IPS-15b (cell line): ENCODE data around the gene ZNF544.

Source experiments
- H3K27me3 ChIP-seq: one replicate; pipeline ENCODE4 v1.6.1; 2013; ENCODE audit warnings: low read length; ENCODE audit not compliant: control insufficient read depth, insufficient read depth
- H3K36me3 ChIP-seq: one replicate; pipeline ENCODE4 v1.6.1; 2013; ENCODE audit warnings: low read length; ENCODE audit not compliant: control insufficient read depth, insufficient read depth
- H3K4me1 ChIP-seq: one replicate; pipeline ENCODE4 v1.6.1; 2013; ENCODE audit warnings: mild to moderate bottlenecking, low read length; ENCODE audit not compliant: control insufficient read depth, insufficient read depth
- H3K4me3 ChIP-seq: one replicate; pipeline ENCODE4 v1.5.1; 2013; ENCODE audit warnings: low read depth, low read length
- H3K9ac ChIP-seq: one replicate; pipeline ENCODE4 v1.6.1; 2013; ENCODE audit warnings: low read depth, mild to moderate bottlenecking, low read length
- H3K9me3 ChIP-seq: one replicate; pipeline ENCODE4 v1.6.1; 2013; ENCODE audit warnings: mild to moderate bottlenecking, low read length; ENCODE audit not compliant: control insufficient read depth, insufficient read depth

The ZNF544 gene

DNA sequence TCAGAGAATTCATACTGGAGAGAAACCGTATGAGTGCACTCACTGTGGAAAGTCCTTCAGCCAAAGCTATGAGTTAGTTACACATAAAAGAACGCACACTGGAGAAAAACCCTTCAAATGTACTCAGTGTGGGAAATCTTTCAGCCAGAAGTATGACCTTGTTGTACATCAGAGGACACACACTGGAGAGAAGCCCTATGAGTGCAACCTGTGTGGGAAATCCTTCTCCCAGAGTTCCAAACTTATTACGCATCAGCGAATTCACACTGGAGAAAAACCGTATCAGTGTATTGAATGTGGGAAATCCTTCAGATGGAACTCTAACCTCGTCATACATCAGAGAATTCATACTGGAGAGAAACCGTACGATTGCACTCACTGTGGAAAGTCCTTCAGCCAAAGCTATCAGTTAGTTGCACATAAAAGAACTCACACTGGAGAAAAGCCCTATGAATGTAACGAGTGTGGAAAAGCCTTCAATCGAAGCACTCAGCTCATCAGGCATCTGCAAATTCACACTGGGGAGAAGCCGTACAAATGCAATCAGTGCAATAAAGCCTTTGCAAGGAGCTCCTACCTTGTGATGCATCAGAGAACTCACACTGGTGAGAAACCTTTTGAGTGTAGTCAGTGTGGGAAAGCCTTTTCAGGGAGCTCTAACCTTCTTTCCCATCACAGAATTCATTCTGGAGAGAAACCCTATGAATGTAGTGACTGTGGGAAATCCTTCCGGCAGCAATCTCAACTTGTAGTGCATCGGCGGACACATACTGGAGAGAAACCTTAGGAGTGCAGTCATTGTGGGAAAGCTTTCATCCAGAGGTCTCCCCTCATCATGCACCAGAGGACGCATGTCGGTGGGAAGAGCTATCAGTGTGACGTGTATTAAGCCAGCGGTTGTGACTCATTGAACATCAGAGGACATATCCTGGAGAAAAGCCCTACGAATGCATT is 33.5 kb downstream of the ZNF544 start:
- peaks cover 80% of the 10 kb centered on the region for H3K9me3 ChIP-seq
- H3K4me1 ChIP-seq: no peaks in the 10 kb centered on the region
- H3K36me3 ChIP-seq: peaks cover 63% of the 10 kb centered on the region
- peak overlapping the region; percentile 10 for H3K4me3 ChIP-seq
- H3K27me3 ChIP-seq: no peaks in the 10 kb centered on the region
- no peak overlapping the region for H3K9ac ChIP-seq

DNA sequence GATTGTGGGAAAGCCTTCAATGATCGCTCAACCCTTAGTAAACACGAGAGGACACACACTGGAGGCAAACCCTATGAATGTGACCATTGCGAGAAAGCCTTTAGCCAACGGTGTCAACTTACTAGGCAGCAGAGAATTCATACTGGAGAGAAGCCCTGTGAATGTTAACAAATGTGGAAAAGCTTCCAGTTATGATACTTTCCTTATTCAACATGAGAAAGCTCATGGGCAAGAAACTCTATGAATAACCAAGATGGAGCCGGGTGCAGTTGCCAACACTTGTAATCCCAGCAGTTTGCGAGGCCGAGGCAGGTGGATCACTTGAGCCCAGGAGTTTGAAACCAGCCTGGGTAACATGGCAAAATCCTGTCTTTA is 34.2 kb downstream of the ZNF544 start:
- peaks cover 56% of the 10 kb centered on the region for H3K36me3 ChIP-seq
- H3K4me1 ChIP-seq: no peaks in the 10 kb centered on the region
- H3K9ac ChIP-seq: no peak overlapping the region
- peaks cover 75% of the 10 kb centered on the region for H3K9me3 ChIP-seq
- no peaks in the 10 kb centered on the region for H3K27me3 ChIP-seq
- H3K4me3 ChIP-seq: peak overlapping the region; percentile 20

DNA sequence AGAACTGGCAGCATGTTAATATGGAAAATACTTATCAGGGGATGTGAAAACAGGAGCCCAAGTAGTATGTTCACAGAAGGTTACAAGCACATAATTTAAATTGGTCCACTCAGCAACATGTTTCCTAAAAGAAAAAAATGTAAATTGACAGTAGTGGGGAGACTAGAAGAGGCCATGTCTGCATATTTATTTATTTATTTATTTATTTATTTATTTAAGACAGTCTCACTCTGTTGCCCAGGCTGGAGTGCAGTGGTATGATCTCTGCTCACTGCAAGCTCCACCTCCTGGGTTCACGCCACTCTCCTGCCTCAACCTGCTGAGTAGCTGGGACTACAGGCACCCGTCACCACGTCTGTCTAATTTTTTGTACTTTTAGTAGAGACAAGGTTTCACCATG is 36.4 kb downstream of the ZNF544 start:
- Histone ChIP-seq H3K4me3 (no peak overlapping the region), H3K27me3 (no peaks in the 10 kb centered on the region), H3K4me1 (no peaks in the 10 kb centered on the region), H3K36me3 (peaks cover 34% of the 10 kb centered on the region), H3K9me3 (peaks cover 60% of the 10 kb centered on the region), H3K9ac (no peak overlapping the region)

DNA sequence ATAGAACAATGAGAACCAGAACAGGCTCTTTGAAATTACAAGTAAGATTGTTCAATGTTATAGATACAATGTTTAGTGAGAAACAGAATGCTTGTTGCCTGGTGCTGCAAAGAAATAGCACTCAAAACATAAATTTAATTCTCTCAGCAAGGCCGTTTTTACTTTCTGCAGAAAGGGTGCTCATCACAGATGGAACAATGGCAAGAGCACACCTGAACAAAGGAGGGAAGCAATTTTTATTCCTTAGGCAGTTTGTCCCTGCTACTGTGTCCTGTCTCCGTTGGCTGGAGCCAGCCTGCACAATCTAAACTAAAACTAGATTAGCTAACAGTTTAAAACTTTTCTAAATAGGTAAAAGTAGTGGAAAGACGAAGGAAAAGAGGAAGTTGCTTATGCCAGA is 39.6 kb downstream of the ZNF544 start:
- Histone ChIP-seq H3K4me3 (no peak overlapping the region), H3K36me3 (peaks cover 7% of the 10 kb centered on the region), H3K4me1 (no peaks in the 10 kb centered on the region), H3K9me3 (peaks cover 29% of the 10 kb centered on the region), H3K27me3 (no peaks in the 10 kb centered on the region), H3K9ac (no peak overlapping the region)

DNA sequence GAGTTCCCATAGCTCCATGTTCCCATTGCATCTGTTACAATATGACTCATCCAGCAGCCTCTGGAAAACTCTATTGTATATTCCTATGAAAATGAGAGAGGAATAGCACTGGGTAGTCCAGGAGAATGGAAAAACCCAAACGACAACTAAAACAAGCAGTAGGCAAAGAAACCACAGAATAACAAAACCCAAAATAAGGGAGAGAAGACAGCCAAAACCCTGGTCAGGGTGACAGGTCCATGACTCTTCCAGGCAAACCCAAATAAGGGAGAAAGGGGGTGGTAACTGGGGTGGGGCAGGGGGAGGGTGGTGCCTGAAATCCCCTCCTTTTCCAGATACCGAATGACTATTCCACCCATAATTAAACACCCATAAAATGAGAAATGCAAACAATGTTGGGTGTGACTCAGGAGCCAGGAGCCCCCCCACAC is 46.1 kb downstream of the ZNF544 start:
- Histone ChIP-seq H3K4me1 (no peaks in the 10 kb centered on the region), H3K36me3 (peaks cover 7% of the 10 kb centered on the region), H3K27me3 (no peaks in the 10 kb centered on the region), H3K4me3 (no peak overlapping the region), H3K9me3 (no peaks in the 10 kb centered on the region), H3K9ac (no peak overlapping the region)

DNA sequence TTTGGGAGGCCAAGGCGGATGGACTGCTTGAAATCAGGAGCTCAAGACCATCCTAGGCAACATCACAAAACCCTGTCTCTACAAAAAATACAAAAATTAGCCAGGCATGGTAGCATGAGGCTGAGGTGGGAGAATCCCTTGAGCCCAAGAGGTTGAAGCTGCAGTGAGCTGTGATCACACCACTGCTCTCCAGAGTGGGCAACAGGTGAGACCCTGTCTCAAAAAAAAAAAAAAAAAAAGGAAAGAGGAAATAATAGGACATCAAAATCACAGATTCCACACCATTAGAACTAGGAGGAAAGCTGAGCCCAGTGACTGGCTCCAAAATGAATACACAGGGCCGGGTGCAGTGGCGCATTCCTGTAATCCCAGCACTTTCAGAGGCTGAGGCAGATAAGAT is 46.9 kb downstream of the ZNF544 start:
- no peaks in the 10 kb centered on the region for H3K27me3 ChIP-seq
- no peaks in the 10 kb centered on the region for H3K9me3 ChIP-seq
- peaks cover 7% of the 10 kb centered on the region for H3K36me3 ChIP-seq
- H3K4me1 ChIP-seq: peaks cover 4% of the 10 kb centered on the region
- no peak overlapping the region for H3K9ac ChIP-seq
- no peak overlapping the region for H3K4me3 ChIP-seq

DNA sequence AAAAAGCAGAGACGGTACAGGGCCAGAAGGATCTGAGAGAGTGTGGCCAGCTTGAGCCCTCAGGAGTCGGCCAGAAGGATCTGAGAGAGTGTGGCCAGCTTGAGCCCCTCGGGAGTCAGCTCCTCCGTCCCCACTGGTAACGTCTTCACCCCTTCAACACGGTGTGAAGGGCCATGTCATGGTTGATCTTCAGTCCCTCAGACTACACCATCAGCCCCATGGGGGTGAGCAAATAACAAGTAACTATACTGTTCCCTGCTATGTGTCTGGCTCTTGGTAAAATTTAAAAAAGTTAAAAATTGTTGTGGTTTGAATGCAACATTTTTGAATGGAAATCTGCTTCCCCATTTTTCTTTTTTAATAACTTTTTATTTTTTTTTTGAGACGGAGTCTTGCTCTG is 48.5 kb downstream of the ZNF544 start:
- H3K9ac ChIP-seq: no peak overlapping the region
- no peaks in the 10 kb centered on the region for H3K9me3 ChIP-seq
- H3K36me3 ChIP-seq: peaks cover 10% of the 10 kb centered on the region
- no peaks in the 10 kb centered on the region for H3K27me3 ChIP-seq
- H3K4me1 ChIP-seq: peaks cover 5% of the 10 kb centered on the region
- H3K4me3 ChIP-seq: no peak overlapping the region

DNA sequence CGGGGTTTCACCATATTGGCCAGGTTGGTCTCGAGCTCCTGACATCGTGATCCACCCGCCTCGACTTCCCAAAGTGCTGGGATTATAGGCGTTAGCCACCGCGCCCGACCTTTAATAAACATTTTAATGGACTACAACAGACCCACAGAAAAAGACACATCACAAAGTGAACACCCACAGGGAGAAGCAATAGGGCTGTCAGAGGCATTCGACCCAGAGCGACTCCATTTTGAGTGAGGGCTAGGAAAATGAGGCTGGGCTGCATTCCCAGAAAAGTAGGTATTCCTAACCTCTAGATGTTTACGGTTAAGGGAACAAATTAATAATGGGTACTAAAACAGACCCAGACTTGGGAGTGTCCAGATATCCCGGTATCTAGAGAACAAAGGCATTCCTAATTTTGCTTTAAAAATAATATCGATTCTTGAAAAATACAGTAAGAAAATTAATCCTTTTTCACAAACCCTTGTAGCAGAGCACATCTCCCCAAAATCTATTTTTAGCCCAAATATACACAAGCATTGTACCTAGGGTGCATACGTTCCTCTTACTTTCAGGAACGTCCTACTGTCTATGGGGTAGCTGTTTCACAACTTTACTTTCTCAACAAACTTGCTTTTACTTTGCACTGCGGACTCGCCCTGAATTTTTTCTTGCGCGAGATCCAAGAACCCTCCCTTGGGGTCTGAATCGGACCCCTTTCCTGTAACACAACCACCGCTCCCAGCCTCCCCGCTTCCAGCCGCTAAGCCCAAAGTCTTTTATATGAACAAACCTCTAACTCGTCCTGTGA is 49.2 kb downstream of the ZNF544 start:
- Histone ChIP-seq H3K9me3 (no peaks in the 10 kb centered on the region), H3K4me1 (peaks cover 5% of the 10 kb centered on the region), H3K27me3 (no peaks in the 10 kb centered on the region), H3K9ac (peak overlapping the region; percentile 91), H3K4me3 (peak overlapping the region; percentile 97), H3K36me3 (peaks cover 10% of the 10 kb centered on the region)

DNA sequence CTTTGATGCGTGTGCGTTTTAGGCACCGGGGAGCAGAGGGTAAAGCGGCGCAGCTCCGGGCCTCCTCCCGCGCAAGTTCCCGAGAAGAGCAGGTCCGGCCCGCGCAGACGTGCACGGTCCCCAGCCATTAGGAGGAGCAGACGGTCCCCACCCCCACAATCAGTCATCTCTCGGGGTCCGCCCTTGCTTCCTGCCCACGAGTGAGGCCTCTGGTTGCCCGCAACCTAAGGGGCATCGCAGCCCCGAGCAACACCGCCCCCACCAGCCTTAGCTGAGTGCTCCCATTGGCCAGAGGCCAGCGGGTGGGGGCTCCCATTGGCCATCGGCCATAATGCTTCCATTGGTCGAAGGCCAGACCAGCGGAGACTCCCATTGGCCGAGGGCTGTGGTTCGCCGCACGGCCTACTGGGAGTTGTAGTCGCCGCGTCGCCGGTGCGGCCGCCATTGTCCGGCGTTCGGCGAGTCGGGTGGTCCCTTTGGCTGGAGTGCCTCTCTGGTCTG is 49.9 kb downstream of the ZNF544 start, which contains the start of gene ZNF8:
ZNF8 (plus strand) TSS at position 415 of the 501 bp plus-strand sequence. CDS start 127 bp downstream, outside the sequence.
- peaks cover 5% of the 10 kb centered on the region for H3K4me1 ChIP-seq
- H3K4me3 ChIP-seq: peak within 1 kb of the TSS; percentile 97
- peaks cover 10% of the 10 kb centered on the region for H3K36me3 ChIP-seq

DNA sequence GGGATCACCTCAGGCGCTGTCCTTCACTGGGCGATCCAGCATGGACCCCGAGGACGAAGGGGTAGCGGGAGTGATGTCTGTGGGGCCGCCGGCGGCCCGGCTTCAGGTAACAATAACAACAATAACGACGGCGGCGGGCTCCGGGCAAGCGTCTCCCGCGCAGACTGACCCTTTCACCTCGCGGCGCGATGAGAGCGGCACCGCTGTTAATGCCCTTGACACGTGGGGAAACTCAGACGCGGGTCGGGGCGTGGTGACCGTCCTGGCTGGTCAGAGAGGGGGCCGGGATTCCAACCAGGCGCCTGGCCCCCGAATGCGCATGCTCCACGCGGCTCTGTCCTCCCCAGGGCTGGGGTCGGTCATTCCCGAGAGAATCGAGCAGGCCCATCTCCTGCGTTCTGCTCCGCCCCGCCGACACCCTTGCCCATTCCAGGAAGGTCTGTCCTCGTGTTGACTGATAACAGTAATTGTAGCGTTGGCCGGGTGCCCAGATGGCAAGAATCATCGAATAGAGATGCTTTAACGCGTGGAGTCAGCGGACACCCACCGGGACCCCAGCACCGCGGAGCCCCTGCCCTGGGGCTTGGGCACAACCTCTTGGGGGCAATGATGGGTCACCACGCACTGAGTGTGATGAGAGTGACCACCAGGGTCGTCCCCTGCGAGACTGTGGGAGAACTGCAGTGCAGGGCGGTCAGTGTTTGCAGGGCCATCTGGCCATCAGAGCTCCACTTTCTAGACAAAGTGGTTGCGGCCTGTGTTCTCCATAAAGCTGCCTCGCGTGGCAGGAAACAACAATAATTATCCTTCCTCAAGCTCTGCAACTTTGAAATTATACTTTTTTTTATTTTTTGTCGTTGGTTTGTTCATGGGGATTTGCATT is 50.6 kb downstream of the ZNF544 start:
- Histone ChIP-seq H3K36me3 (peaks cover 10% of the 10 kb centered on the region), H3K4me3 (peak overlapping the region; percentile 97), H3K9ac (peak overlapping the region; percentile 98), H3K4me1 (peaks cover 5% of the 10 kb centered on the region), H3K27me3 (no peaks in the 10 kb centered on the region), H3K9me3 (no peaks in the 10 kb centered on the region)

More for the DNA sequence above, 49.9 kb downstream of the ZNF544 start, which contains the start of gene ZNF8:
- H3K9me3 ChIP-seq: no peaks in the 10 kb centered on the region
- H3K9ac ChIP-seq: peak within 1 kb of the TSS; percentile 98
- H3K27me3 ChIP-seq: no peaks in the 10 kb centered on the region

DNA sequence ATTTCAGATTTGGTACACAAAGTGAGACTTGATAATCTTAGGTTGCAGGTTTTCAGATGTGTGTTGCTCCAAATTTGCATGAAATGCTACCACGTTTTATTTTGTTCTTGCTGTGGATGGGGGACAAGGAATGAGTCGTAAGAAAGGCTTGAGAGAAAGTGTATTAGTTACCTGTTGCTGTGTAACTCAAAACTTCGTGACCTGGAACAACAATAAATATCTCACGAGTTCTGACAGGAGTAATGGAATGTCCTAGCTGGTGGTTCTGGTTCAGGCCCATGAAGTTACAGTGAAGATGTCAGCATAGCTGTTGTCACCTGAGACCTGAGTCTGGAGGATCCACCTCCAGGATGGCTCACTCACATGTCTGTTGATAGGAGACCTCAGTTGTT is 51.2 kb downstream of the ZNF544 start:
- Histone ChIP-seq H3K27me3 (no peaks in the 10 kb centered on the region), H3K4me1 (peaks cover 5% of the 10 kb centered on the region), H3K9me3 (no peaks in the 10 kb centered on the region), H3K4me3 (peak overlapping the region; percentile 97), H3K9ac (peak overlapping the region; percentile 98), H3K36me3 (peaks cover 12% of the 10 kb centered on the region)
